GM12878 (cell line): Measurements from ENCODE around the gene PREX1. TPM values are rescaled to one million over a fixed set of nuclear protein-coding genes. Genes with fewer than 3 reads are reported as not detected.

Experiments
- ATAC-seq: fragments of 200-7000 bp; cut with Tn5 transposase; 3 replicates; pipeline ENCODE4 v1.9.1; 2020; ENCODE audit warnings: mild to moderate bottlenecking, moderate library complexity
- BruUV-seq: library from RNA; stranded (reverse); fragments of 400-500 nt; replicated peaks from 2 replicates; lab custom pipeline; 2021; lab: Mats Ljungman, UMichigan
- CTCF ChIA-PET: fragments of 300-600 bp; sonication (Branson Sonifier 250); formaldehyde crosslinking; extraction: SDS; loops from one replicate; lab custom pipeline; 2021; ENCODE audit warnings: inconsistent platforms; lab: Yijun Ruan, JAX
- POLR2A ChIA-PET: fragments of 350-600 bp; formaldehyde crosslinking; extraction: SDS; loops from one replicate; lab custom pipeline; 2021; ENCODE audit warnings: inconsistent platforms; lab: Charles Lee
- RAD21 ChIA-PET: fragments of 300-600 bp; sonication (Branson Sonifier 250); formaldehyde crosslinking; loops from one replicate; lab custom pipeline; 2023; ENCODE audit warnings: antibody characterized with exemption; ENCODE audit not compliant: unreplicated experiment; lab: Charles Lee
- SMC1A ChIA-PET: fragments of 300-600 bp; sonication (Branson Sonifier 250); formaldehyde crosslinking; loops from one replicate; lab custom pipeline; 2023; ENCODE audit not compliant: unreplicated experiment, uncharacterized antibody; lab: Charles Lee
- DNase-seq: peaks from one replicate; pipeline ENCODE4 v3.0.0-alpha.2; 2011; ENCODE audit warnings: low read depth, low spot score
- FAIRE-seq: peaks from 3 replicates; lab custom pipeline; 2011; peaks lifted over from hg19 to GRCh38; lab: Jason Lieb, UNC
- H2AFZ ChIP-seq: 2 replicates; pipeline ENCODE4 v1.6.0; 2011; ENCODE audit warnings: low read depth, low read length, control low read depth; ENCODE audit not compliant: control insufficient read depth
- H3K27ac ChIP-seq: 2 replicates; pipeline ENCODE4 v1.5.1; 2011; ENCODE audit warnings: control low read depth; ENCODE audit not compliant: control insufficient read depth, insufficient read depth
- H3K27me3 ChIP-seq, 2 experiments: replicated peaks in 1 of 2; 2 replicates each; pipeline versions ENCODE4 v1.6.0 to v1.6.1; 2011; ENCODE audit warnings: low read length in 1 of 2; ENCODE audit not compliant: control insufficient read depth in 2 of 2, insufficient read depth in 2 of 2
- H3K36me3 ChIP-seq, 2 experiments: 2 replicates each; pipeline ENCODE4 v1.5.1; 2011; ENCODE audit warnings: low read length in 1 of 2; ENCODE audit not compliant: control insufficient read depth in 2 of 2, insufficient read depth in 2 of 2
- H3K4me1 ChIP-seq: 2 replicates; pipeline ENCODE4 v1.6.1; 2011; ENCODE audit warnings: mild to moderate bottlenecking, low read length, moderate library complexity, mixed read lengths; ENCODE audit not compliant: control insufficient read depth, insufficient read depth
- H3K4me2 ChIP-seq: 2 replicates; pipeline ENCODE4 v1.6.0; 2011; ENCODE audit warnings: control low read depth; ENCODE audit not compliant: control insufficient read depth, insufficient read depth
- H3K4me3 ChIP-seq: fragments of 200-600 bp; sonication (generic); 2 replicates; pipeline ENCODE4 v1.5.1; 2016
- H3K79me2 ChIP-seq: 2 replicates; pipeline ENCODE4 v1.6.0; 2011; ENCODE audit warnings: low read length; ENCODE audit not compliant: control insufficient read depth, insufficient read depth
- H3K9ac ChIP-seq: 2 replicates; pipeline ENCODE4 v1.8.0; 2011; ENCODE audit warnings: low read length, control low read depth, mixed read lengths; ENCODE audit not compliant: control insufficient read depth, insufficient read depth
- H3K9me3 ChIP-seq: replicated peaks from 3 replicates; pipeline ENCODE4 v1.5.1; 2011; ENCODE audit warnings: mild to moderate bottlenecking, low read length; ENCODE audit not compliant: control insufficient read depth, insufficient read depth
- H4K20me1 ChIP-seq: 2 replicates; pipeline ENCODE4 v1.6.0; 2011; ENCODE audit not compliant: control insufficient read depth, insufficient read depth
- BHLHE40 ChIP-seq, 2 experiments: fragments of 450-650 bp in 1 of 2; IDR thresholded peaks; 2 replicates each; pipeline ENCODE4 v1.6.1; 2011 to 2017; ENCODE audit warnings: low read depth in 2 of 2, borderline replicate concordance in 1 of 2, improper control_type of control experiment in 1 of 2, low read length in 1 of 2, mild to moderate bottlenecking in 1 of 2
- RAD21 ChIP-seq: IDR thresholded peaks from 2 replicates; pipeline ENCODE4 v1.6.1; 2011; ENCODE audit warnings: mild to moderate bottlenecking, low read depth, low read length, moderate library complexity; ENCODE audit not compliant: insufficient read depth
- REST ChIP-seq: IDR thresholded peaks from 2 replicates; pipeline ENCODE4 v1.6.1; 2012; ENCODE audit warnings: mild to moderate bottlenecking, low read depth, low read length
- TAF1 ChIP-seq: IDR thresholded peaks from 2 replicates; pipeline ENCODE4 v1.6.1; 2011; ENCODE audit warnings: mild to moderate bottlenecking, low read depth, low read length, borderline replicate concordance
- ZNF207 ChIP-seq: fragments of 450-650 bp; IDR thresholded peaks from 2 replicates; pipeline ENCODE4 v1.6.1; 2014; ENCODE audit warnings: antibody characterized with exemption, mild to moderate bottlenecking, borderline replicate concordance
- ZNF24 ChIP-seq: fragments of 450-650 bp; IDR thresholded peaks from 2 replicates; pipeline ENCODE4 v1.6.1; 2017; ENCODE audit warnings: antibody characterized with exemption, mild to moderate bottlenecking
- ZNF687 ChIP-seq: fragments of 450-650 bp; IDR thresholded peaks from 2 replicates; pipeline ENCODE4 v1.6.1; 2017; ENCODE audit warnings: mild to moderate bottlenecking, moderate library complexity
- WGBS: methylation state at CpG from one replicate; pipeline ENCODE4 v1.1.6; 2016; ENCODE audit warnings: low lambda C conversion rate; ENCODE audit not compliant: insufficient replicate concordance, insufficient coverage; ENCODE audit errors: missing lambda C conversion rate; 5-methylcytosine and 5-hydroxymethylcytosine counted together
- in situ Hi-C: fragments of 300-500 bp; cut with MboI; formaldehyde crosslinking; loops from 9 replicates; pipeline ENCODE4 v1.14.3; 2018; ENCODE audit warnings: mixed read lengths
- intact Hi-C: fragments of 100-400 bp; cut with micrococcal nuclease; formaldehyde crosslinking; loops from one replicate; pipeline ENCODE4 v1.14.2; 2022; ENCODE audit not compliant: unreplicated experiment
- polyA plus RNA-seq, 11 experiments: library from polyadenylated mRNA; depleted of rRNA in 4 of 11; unstranded in 6 of 11; stranded (reverse) in 5 of 11; fragments of >200 nt; fragmentation: Nextera tagmentation in 4 of 11; fragmentation: Illumina TruSeq in 1 of 11; extraction: Ambion mirVana in 4 of 11; extraction: Trizol in 1 of 11; gene quantifications; 1 replicate in 1 of 11; 2 replicates in 10 of 11; pipeline versions ENCODE4 v1.2.1 to v1.2.3, GENCODE V29; 2011 to 2016; ENCODE audit warnings: inconsistent platforms in 2 of 11, missing spikeins in 2 of 11, low read depth in 1 of 11
- total RNA-seq, 4 experiments: library from RNA; depleted of rRNA in 3 of 4; stranded (reverse); fragments of >200 nt in 3 of 4; fragmentation: Illumina TruSeq in 1 of 4; extraction: Trizol in 1 of 4; gene quantifications; 2 replicates each; pipeline versions ENCODE4 v1.2.1 to v1.2.3, GENCODE V29; 2013 to 2021

The PREX1 gene
- total and polyA plus RNA-seq, 10 of the 15 experiments (the other 5 are each of a cell fraction or from before 2014, with no cell fraction given): 2.6 to 114 (median 38.9) TPM

GRCh38 chr20:48791014-48791413 lies 36.8 kb downstream of the PREX1 start:
- intact Hi-C loops: no loop called here
- WGBS: 9% methylated on average over 11 of the region's 11 CpGs
- 0 out of 2 replicates have a peak overlapping the region, but pooled peaks have one; percentile 10 for H3K27ac ChIP-seq
- SMC1A ChIA-PET: interaction anchor here (0.8 to 5.3 kb wide), 6 partner anchors 32 to 133 kb away, joined by 3 to 36 read pairs (median 6); no protein-coding TSS in a partner anchor
- no peaks in the 10 kb centered on the region; the same call in 1 of the 2 replicates for H4K20me1 ChIP-seq
- in situ Hi-C loops: no loop called here
- no TSS peak for BruUV-seq
- peaks cover 93% of the 10 kb centered on the region for H3K79me2 ChIP-seq
- peak overlapping the region; percentile 12; the same call in 1 of the 2 replicates for H3K4me2 ChIP-seq
- H3K4me1 ChIP-seq: peaks cover 61% of the 10 kb centered on the region
- RAD21 ChIA-PET: interaction anchor here (1.0 to 4.9 kb wide), 7 partner anchors 31 to 133 kb away, joined by 3 to 37 read pairs (median 4); partner anchors contain the start of gene PREX1
- POLR2A ChIA-PET: no interaction called here
- CTCF ChIA-PET: interaction anchor here (0.6 to 2.1 kb wide), 6 partner anchors 9 to 116 kb away, joined by 3 to 8 read pairs (median 3); no protein-coding TSS in a partner anchor
- H3K4me3 ChIP-seq: peak overlapping the region; percentile 3; the same call in 1 of the 2 replicates
- DNase-seq (no peak), FAIRE-seq (no peak), ATAC-seq (no peak)
- no peaks in the 10 kb centered on the region for H3K9me3 ChIP-seq
- no peak for TF ChIP-seq ZNF24
- TF ChIP-seq ZNF687: 0 out of 2 replicates have a peak, but pooled peaks have one; percentile 22
- TF ChIP-seq TAF1: no peak
- TF ChIP-seq BHLHE40 (IDR thresholded peaks at IDR 0.05; ENCODE audit: borderline replicate concordance in 1 of 2, low read depth in 2 of 2, low read length in 1 of 2): peak in 1 of 2 experiments; percentile 14; a peak in 1 of 4 replicates
- TF ChIP-seq REST: peak; percentile 70
- TF ChIP-seq ZNF207: no peak
- peak; percentile 27; the same call in 1 of the 2 replicates for TF ChIP-seq RAD21
- H3K9ac ChIP-seq: no peak overlapping the region
- H3K36me3 ChIP-seq: peaks cover 0 to 1% of the 10 kb centered on the region in 2 experiments; a peak in 1 of 4 replicates
- H3K27me3 ChIP-seq: no peaks in the 10 kb centered on the region
- H2AFZ ChIP-seq: no peak overlapping the region
